CD14-positive monocyte (primary cell): ENCODE measurements around the gene PPP1R13B. TPM values are rescaled to one million over a fixed set of nuclear protein-coding genes. Genes with fewer than 3 reads are reported as not detected.
A peak's percentile ranks its signal among the peaks of the same experiment; 100 is the strongest.

ENCODE experiments used
- DNase-seq, 3 donors: peaks; one replicate each; pipeline ENCODE4 v3.0.0-alpha.2; 2011 to 2022
- H2AFZ ChIP-seq: 2 replicates; pipeline ENCODE4 v1.6.0; 2012; ENCODE audit warnings: mild to moderate bottlenecking, low read depth, low read length, inconsistent platforms; ENCODE audit not compliant: insufficient read depth, poor library complexity, severe bottlenecking
- H3K27ac ChIP-seq, 2 donors: 1 replicate in 1 of 2; 2 replicates in 1 of 2; pipeline ENCODE4 v1.5.1; 2012 to 2013; ENCODE audit warnings: low read length in 2 of 2, control low read depth in 1 of 2, inconsistent platforms in 1 of 2, low read depth in 1 of 2, mild to moderate bottlenecking in 1 of 2
- H3K27me3 ChIP-seq, 2 donors: one replicate each; pipeline versions ENCODE4 v1.6.0 to v1.6.1; 2011 to 2013; ENCODE audit warnings: low read length in 2 of 2; ENCODE audit not compliant: control insufficient read depth in 2 of 2, insufficient read depth in 2 of 2
- H3K36me3 ChIP-seq, 2 donors: replicated peaks in 1 of 2; 1 replicate in 1 of 2; 2 replicates in 1 of 2; pipeline versions ENCODE4 v1.5.1 to v1.6.1; 2012 to 2013; ENCODE audit warnings: low read length in 2 of 2, control low read depth in 1 of 2, inconsistent platforms in 1 of 2, mild to moderate bottlenecking in 1 of 2; ENCODE audit not compliant: insufficient read depth in 2 of 2, control insufficient read depth in 1 of 2
- H3K4me1 ChIP-seq, 2 donors: 1 replicate in 1 of 2; 2 replicates in 1 of 2; pipeline versions ENCODE4 v1.5.1 to v1.6.1; 2012 to 2013; ENCODE audit warnings: low read length in 2 of 2, control low read depth in 1 of 2, inconsistent platforms in 1 of 2, mild to moderate bottlenecking in 1 of 2, moderate library complexity in 1 of 2; ENCODE audit not compliant: insufficient read depth in 2 of 2, control insufficient read depth in 1 of 2
- H3K4me2 ChIP-seq: replicated peaks from 2 replicates; pipeline ENCODE3; 2012; ENCODE audit warnings: low read length, moderate library complexity, mild to moderate bottlenecking; ENCODE audit not compliant: poor library complexity, severe bottlenecking; ENCODE audit errors: extremely low read depth
- H3K4me3 ChIP-seq, 3 experiments: fragments of 200-600 bp in 1 of 3; sonication (generic) in 1 of 3; replicated peaks in 1 of 3; 1 replicate in 2 of 3; 2 replicates in 1 of 3; pipeline ENCODE4 v1.5.1; 2011 to 2013; ENCODE audit warnings: low read length in 3 of 3, mild to moderate bottlenecking in 3 of 3, control low read depth in 2 of 3, low read depth in 2 of 3, inconsistent platforms in 1 of 3, moderate library complexity in 1 of 3
- H3K79me2 ChIP-seq: 2 replicates; pipeline ENCODE4 v1.6.0; 2012; ENCODE audit warnings: mild to moderate bottlenecking, control low read depth, inconsistent platforms, low read length, moderate library complexity; ENCODE audit not compliant: insufficient read depth
- H3K9ac ChIP-seq: 2 replicates; pipeline ENCODE4 v1.6.0; 2017; ENCODE audit warnings: low read length, mild to moderate bottlenecking; ENCODE audit not compliant: insufficient read depth, poor library complexity, severe bottlenecking
- H3K9me3 ChIP-seq, 2 donors: replicated peaks in 1 of 2; 1 replicate in 1 of 2; 2 replicates in 1 of 2; pipeline versions ENCODE4 v1.5.1 to v1.6.1; 2012 to 2013; ENCODE audit warnings: low read length in 2 of 2, control low read depth in 1 of 2; ENCODE audit not compliant: control insufficient read depth in 1 of 2, insufficient read depth in 1 of 2
- H4K20me1 ChIP-seq: 2 replicates; pipeline ENCODE4 v1.6.0; 2012; ENCODE audit warnings: mild to moderate bottlenecking, low read length, control low read depth, moderate library complexity; ENCODE audit not compliant: insufficient read depth
- H3K27ac Mint-ChIP-seq, 7 donors: one replicate each; pipeline ENCODE4 v1.8.0; 2020; ENCODE audit warnings: mild to moderate bottlenecking in 7 of 7, mixed read lengths in 7 of 7, moderate library complexity in 6 of 7, inconsistent platforms in 2 of 7
- H3K27me3 Mint-ChIP-seq, 3 donors: one replicate each; pipeline ENCODE4 v1.8.0; 2021 to 2022; ENCODE audit warnings: low read depth in 3 of 3, mild to moderate bottlenecking in 3 of 3, mixed read lengths in 3 of 3, moderate library complexity in 3 of 3, inconsistent platforms in 1 of 3
- H3K36me3 Mint-ChIP-seq, 2 donors: one replicate each; pipeline ENCODE4 v1.8.0; 2020; ENCODE audit warnings: mixed read lengths in 2 of 2, inconsistent platforms in 1 of 2, mild to moderate bottlenecking in 1 of 2
- H3K4me1 Mint-ChIP-seq: one replicate; pipeline ENCODE4 v1.8.0; 2020; ENCODE audit warnings: mild to moderate bottlenecking, mixed read lengths
- H3K4me3 Mint-ChIP-seq, 2 donors: one replicate each; pipeline ENCODE4 v1.8.0; 2020; ENCODE audit warnings: mild to moderate bottlenecking in 2 of 2, mixed read lengths in 2 of 2, moderate library complexity in 1 of 2
- H3K9me3 Mint-ChIP-seq, 7 donors: one replicate each; pipeline ENCODE4 v1.8.0; 2020 to 2022; ENCODE audit warnings: mixed read lengths in 7 of 7, mild to moderate bottlenecking in 6 of 7, moderate library complexity in 6 of 7, inconsistent platforms in 2 of 7
- CTCF ChIP-seq: fragments of 200-600 bp; IDR thresholded peaks from one replicate; pipeline ENCODE4 v1.8.0; 2022; ENCODE audit warnings: antibody characterized with exemption, mild to moderate bottlenecking
- WGBS: methylation state at CpG from one replicate; pipeline ENCODE4 v1.1.5; 2013; ENCODE audit warnings: missing lambda C conversion rate; ENCODE audit not compliant: insufficient coverage; 5-methylcytosine and 5-hydroxymethylcytosine counted together
- intact Hi-C, 2 donors: fragments of 100-400 bp; cut with micrococcal nuclease; formaldehyde crosslinking; loops; one replicate each; pipeline versions ENCODE4 v1.15.0 to v1.15.1; 2023
- polyA plus RNA-seq, 3 donors: library from polyadenylated mRNA; depleted of rRNA in 1 of 3; unstranded in 2 of 3; stranded (reverse) in 1 of 3; fragments of 300-500 nt in 2 of 3; fragments of >200 nt in 1 of 3; fragmentation: Illumina TruSeq in 2 of 3; gene quantifications; 1 replicate in 2 of 3; 2 replicates in 1 of 3; pipeline ENCODE4 v1.2.3, GENCODE V29; 2012 to 2021

Gene PPP1R13B
- polyA plus RNA-seq, 3 donors, result 0.48 to 1.1 (median 0.99) TPM

DNA sequence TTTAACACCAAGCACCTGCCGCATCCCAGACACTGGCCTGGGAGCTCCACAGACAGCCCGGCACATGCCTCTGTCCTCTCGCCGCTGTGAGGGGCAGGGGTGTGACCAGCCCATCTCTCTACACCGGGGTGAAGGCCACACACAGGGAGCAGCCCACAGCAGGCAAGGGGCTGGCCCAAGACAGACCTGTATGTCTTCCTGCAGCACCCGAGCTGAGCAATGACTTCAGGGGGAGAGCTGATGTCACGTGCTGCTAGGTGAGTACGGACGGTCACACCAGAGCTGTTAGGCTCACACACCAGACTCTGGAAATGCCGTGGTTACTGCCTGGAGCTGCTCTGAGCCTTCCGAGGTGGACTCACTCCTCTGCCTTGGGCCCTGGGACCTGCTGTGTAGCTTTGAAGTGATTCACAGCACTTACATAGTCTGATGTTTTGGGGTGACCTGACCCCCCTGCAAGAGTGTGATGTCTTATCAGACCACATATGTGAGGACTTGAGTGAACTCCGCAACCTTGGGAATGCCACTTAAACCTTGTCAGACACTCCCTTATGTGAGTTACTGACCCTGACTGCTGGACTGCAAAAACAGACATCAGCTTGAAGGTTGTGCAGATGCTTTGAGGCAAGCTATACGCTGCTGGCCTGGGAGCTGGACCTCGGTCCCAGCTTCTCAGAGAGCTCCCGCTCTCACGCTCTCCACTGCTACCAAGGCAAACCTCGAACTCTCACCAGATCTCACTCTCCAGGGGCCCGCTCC, 133.9 kb downstream of the PPP1R13B start:
- intact Hi-C loops, result no loop called here
- Histone ChIP-seq H3K9ac (no peak overlapping the region), H3K27ac (no peak overlapping the region), H3K4me2 (no peak overlapping the region), H3K4me3 (no peak overlapping the region), H3K4me1 (peaks cover 16 to 26% of the 10 kb centered on the region in 2 donors), H2AFZ (no peak overlapping the region), H3K36me3 (peaks cover 2 to 9% of the 10 kb centered on the region in 2 donors), H3K79me2 (peaks cover 40% of the 10 kb centered on the region), H3K9me3 (no peaks in the 10 kb centered on the region), H3K27me3 (no peaks in the 10 kb centered on the region), H4K20me1 (peaks cover 27% of the 10 kb centered on the region)
- peaks cover 16 to 24% of the 10 kb centered on the region in 2 donors for H3K36me3 Mint-ChIP-seq
- DNase-seq, result no peak
- H3K27ac Mint-ChIP-seq, result no peak overlapping the region
- no peak overlapping the region for H3K4me3 Mint-ChIP-seq
- peaks cover 0 to 2% (median 0%) of the 10 kb centered on the region in 3 donors for H3K27me3 Mint-ChIP-seq
- no peak for TF ChIP-seq CTCF
- H3K9me3 Mint-ChIP-seq, result no peaks in the 10 kb centered on the region
- peaks cover 29% of the 10 kb centered on the region for H3K4me1 Mint-ChIP-seq
- 93% methylated on average over 18 of the region's 18 CpGs for WGBS

GRCh38 chr14:103712633-103713247, 134.6 kb downstream of the PPP1R13B start:
- Histone ChIP-seq H2AFZ (no peak overlapping the region), H3K79me2 (peaks cover 32% of the 10 kb centered on the region), H3K4me2 (no peak overlapping the region), H3K27me3 (no peaks in the 10 kb centered on the region), H4K20me1 (peaks cover 20% of the 10 kb centered on the region), H3K4me1 (peaks cover 16 to 26% of the 10 kb centered on the region in 2 donors), H3K36me3 (peaks cover 8 to 17% of the 10 kb centered on the region in 2 donors), H3K9ac (no peak overlapping the region), H3K9me3 (no peaks in the 10 kb centered on the region), H3K27ac (no peak overlapping the region), H3K4me3 (no peak overlapping the region)
- no peaks in the 10 kb centered on the region for H3K9me3 Mint-ChIP-seq
- intact Hi-C loops, result no loop called here
- peaks cover 0 to 2% (median 0%) of the 10 kb centered on the region in 3 donors for H3K27me3 Mint-ChIP-seq
- no peak overlapping the region for H3K4me3 Mint-ChIP-seq
- DNase-seq, result no peak
- no peak for TF ChIP-seq CTCF
- peaks cover 18 to 20% of the 10 kb centered on the region in 2 donors for H3K36me3 Mint-ChIP-seq
- H3K27ac Mint-ChIP-seq, result peak overlapping the region in 1 of 7 donors; percentile 15
- H3K4me1 Mint-ChIP-seq, result peaks cover 29% of the 10 kb centered on the region
- WGBS, result 95% methylated on average over 24 of the region's 24 CpGs
